ENCODE results near the gene SNRNP48. TPM values are rescaled to one million over a fixed set of nuclear protein-coding genes. Genes with fewer than 3 reads are reported as not detected.

The SNRNP48 gene
- total and polyA plus RNA-seq, 2 of the 4 experiments (the other 2 are of a cell fraction) = 5.2 to 6.2 TPM

DNA sequence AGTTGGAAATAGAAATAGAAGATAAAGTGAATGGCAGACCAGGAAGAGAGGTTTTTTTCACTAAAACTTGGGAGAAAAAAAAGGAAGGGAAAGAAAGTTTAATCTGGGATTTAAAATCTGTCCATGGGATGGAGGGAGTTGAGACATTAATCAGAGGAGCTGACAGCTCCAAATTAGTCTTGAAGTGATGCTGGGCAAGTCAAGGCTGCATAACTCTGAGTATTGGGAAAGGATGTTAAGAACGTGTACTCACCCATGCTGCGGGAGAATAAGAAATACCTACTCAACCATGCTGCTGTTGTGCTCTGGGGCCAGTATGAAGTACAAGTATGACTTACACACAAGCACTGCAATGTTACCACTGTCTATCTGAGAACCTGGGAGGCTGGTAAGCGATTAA, 47.5 kb downstream of the SNRNP48 start:
- H4K91ac ChIP-seq (ENCODE audit: insufficient read depth, low read depth, low read length) = no peak overlapping the region
- H4K5ac ChIP-seq (ENCODE audit: low read depth, low read length) = no peak overlapping the region
- BruUV-seq (replicated peaks) = no TSS peak
- no peak for TF ChIP-seq CEBPB (IDR thresholded peaks at IDR 0.05; ENCODE audit: low read depth, low read length)
- no peak for TF ChIP-seq POLR2A (IDR thresholded peaks at IDR 0.05; ENCODE audit: low read depth, low read length)
- TF ChIP-seq, protein P1, sequence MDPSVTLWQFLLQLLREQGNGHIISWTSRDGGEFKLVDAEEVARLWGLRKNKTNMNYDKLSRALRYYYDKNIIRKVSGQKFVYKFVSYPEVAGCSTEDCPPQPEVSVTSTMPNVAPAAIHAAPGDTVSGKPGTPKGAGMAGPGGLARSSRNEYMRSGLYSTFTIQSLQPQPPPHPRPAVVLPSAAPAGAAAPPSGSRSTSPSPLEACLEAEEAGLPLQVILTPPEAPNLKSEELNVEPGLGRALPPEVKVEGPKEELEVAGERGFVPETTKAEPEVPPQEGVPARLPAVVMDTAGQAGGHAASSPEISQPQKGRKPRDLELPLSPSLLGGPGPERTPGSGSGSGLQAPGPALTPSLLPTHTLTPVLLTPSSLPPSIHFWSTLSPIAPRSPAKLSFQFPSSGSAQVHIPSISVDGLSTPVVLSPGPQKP (IDR thresholded peaks at IDR 0.05; ENCODE audit: borderline replicate concordance, low read depth, low read length) = no peak
- TF ChIP-seq CHD1 (IDR thresholded peaks at IDR 0.05; ENCODE audit: low read depth, low read length) = no peak
- no peak overlapping the region for H2AK9ac ChIP-seq (replicated peaks; ENCODE audit: low read depth, low read length, poor library complexity)
- no peaks in the 10 kb centered on the region for H3K79me1 ChIP-seq (ENCODE audit: low read depth in 1 of 2, low read length in 2 of 2)
- H2BK120ac ChIP-seq (ENCODE audit: low read depth, low read length) = no peak overlapping the region
- intact Hi-C loops (cut with micrococcal nuclease) (no loop called here), in situ Hi-C loops (cut with MboI; ENCODE audit: low sequenced_read_pairs) (no loop called here), dilution Hi-C loops (cut with HindIII; ENCODE audit: low sequenced_read_pairs, unreplicated experiment) (no loop called here)
- H2BK5ac ChIP-seq (ENCODE audit: low read depth, low read length, poor library complexity, severe bottlenecking) = no peak overlapping the region
- H3K36me3 ChIP-seq (ENCODE audit: control insufficient read depth, insufficient read depth, low read length) = no peaks in the 10 kb centered on the region
- H3K18ac ChIP-seq (ENCODE audit: low read depth, low read length) = no peak overlapping the region
- H3K4ac ChIP-seq (ENCODE audit: low read depth, low read length) = no peak overlapping the region
- peak overlapping the region; percentile 23; the same call in 1 of the 2 replicates for H2AK5ac ChIP-seq (ENCODE audit: low read depth, low read length)
- ChIA-PET CTCF (interaction anchor here (0.7 kb wide), 1 partner anchor 361 kb away, joined by 4 read pairs; no protein-coding TSS in a partner anchor), POLR2A (ENCODE audit: unreplicated experiment) (no interaction called here)
- H2BK15ac ChIP-seq (ENCODE audit: low read depth, low read length) = no peak overlapping the region
- H3K9me3 ChIP-seq (ENCODE audit: control insufficient read depth, insufficient read depth, low read length) = no peaks in the 10 kb centered on the region
- H4K20me1 ChIP-seq (ENCODE audit: insufficient read depth, low read length) = no peaks in the 10 kb centered on the region
- H3K4me2 ChIP-seq (ENCODE audit: low read depth, low read length) = no peak overlapping the region
- DNase-seq (no peak), ATAC-seq (ENCODE audit: low read depth) (no peak)
- H2AFZ ChIP-seq (replicated peaks; ENCODE audit: low read length, poor library complexity) = no peak overlapping the region
- H2BK20ac ChIP-seq (ENCODE audit: low read depth, low read length) = no peak overlapping the region
- H3K56ac ChIP-seq (ENCODE audit: extremely low read depth, insufficient read depth, low read length) = no peak overlapping the region
- H3K23ac ChIP-seq (ENCODE audit: low read depth, low read length) = no peak overlapping the region
- no peak overlapping the region for H3K4me3 ChIP-seq (ENCODE audit: insufficient read depth, low read depth, low read length)
- H3K27me3 ChIP-seq (ENCODE audit: control insufficient read depth, insufficient read depth, low read length) = no peaks in the 10 kb centered on the region; the same call in 1 of the 2 replicates
- WGBS, 2 experiments (ENCODE audit: extremely low coverage in 2 of 2, insufficient read length in 1 of 2) = no CpG with 5 or more reads among the region's 3 CpGs
- H3K27ac ChIP-seq (ENCODE audit: insufficient read depth, low read length) = no peak overlapping the region
- no peak overlapping the region for H3K14ac ChIP-seq (replicated peaks; ENCODE audit: low read depth, low read length)
- H3K9ac ChIP-seq (ENCODE audit: low read depth, low read length) = no peak overlapping the region
- no peaks in the 10 kb centered on the region for H3K9me1 ChIP-seq (ENCODE audit: insufficient read depth, low read length)
- H3K4me1 ChIP-seq (ENCODE audit: control insufficient read depth, insufficient read depth, low read length) = peaks cover 12% of the 10 kb centered on the region
- 0 out of 4 replicates have a peak overlapping the region, but pooled peaks of 1 of the 2 experiments have one; percentile 7 for H4K8ac ChIP-seq (ENCODE audit: low read depth in 2 of 2, low read length in 2 of 2)
